ENCODE results near the gene ENPP1.

DNA sequence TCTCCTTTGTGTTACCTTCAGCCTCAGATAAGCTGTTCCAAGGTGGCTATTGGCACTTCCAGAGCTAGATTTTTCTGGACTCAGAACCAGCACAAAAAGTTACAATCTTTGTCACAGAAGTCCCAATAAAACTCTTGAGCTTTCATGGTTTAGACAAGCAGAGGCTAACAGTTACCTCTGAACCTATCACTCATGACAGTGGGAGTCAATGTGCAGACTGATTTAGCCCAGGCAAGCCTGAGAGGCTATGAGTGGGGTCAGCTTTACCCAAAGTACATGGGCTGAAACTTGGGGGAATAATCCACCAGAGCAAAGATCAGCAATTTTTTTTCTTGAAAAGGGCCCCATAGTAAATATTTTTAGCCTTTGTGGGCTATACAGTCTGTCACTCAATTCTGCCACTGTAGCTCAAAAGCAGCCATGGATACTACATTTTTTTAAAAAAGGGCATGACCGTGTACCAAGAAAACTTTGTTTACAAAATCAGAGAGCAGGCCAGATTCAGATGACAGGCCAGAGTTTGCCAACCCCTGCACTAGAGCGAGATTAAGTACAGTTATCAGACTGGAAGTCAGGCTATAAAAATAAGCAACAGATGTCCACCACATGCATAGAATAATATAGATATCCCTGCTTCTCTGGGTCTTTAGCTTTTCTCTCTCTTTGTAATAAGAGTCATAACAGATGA, 123.4 kb downstream of the ENPP1 start:
- TF ChIP-seq POLR2AphosphoS5 (IDR thresholded peaks at IDR 0.05; ENCODE audit: low read depth, low read length) (no peak), NFIC (IDR thresholded peaks at IDR 0.05; ENCODE audit: borderline replicate concordance) (no peak), MXI1 (IDR thresholded peaks at IDR 0.05; ENCODE audit: low read depth, low read length) (no peak), RCOR1 (IDR thresholded peaks at IDR 0.05; ENCODE audit: low read length) (no peak), EZH2phosphoT487 (IDR thresholded peaks at IDR 0.05; ENCODE audit: borderline replicate concordance, low read depth) (no peak)
- TF ChIP-seq, protein P1, sequence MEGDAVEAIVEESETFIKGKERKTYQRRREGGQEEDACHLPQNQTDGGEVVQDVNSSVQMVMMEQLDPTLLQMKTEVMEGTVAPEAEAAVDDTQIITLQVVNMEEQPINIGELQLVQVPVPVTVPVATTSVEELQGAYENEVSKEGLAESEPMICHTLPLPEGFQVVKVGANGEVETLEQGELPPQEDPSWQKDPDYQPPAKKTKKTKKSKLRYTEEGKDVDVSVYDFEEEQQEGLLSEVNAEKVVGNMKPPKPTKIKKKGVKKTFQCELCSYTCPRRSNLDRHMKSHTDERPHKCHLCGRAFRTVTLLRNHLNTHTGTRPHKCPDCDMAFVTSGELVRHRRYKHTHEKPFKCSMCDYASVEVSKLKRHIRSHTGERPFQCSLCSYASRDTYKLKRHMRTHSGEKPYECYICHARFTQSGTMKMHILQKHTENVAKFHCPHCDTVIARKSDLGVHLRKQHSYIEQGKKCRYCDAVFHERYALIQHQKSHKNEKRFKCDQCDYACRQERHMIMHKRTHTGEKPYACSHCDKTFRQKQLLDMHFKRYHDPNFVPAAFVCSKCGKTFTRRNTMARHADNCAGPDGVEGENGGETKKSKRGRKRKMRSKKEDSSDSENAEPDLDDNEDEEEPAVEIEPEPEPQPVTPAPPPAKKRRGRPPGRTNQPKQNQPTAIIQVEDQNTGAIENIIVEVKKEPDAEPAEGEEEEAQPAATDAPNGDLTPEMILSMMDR (IDR thresholded peaks at IDR 0.05): no peak
- TF ChIP-seq, protein P2, sequence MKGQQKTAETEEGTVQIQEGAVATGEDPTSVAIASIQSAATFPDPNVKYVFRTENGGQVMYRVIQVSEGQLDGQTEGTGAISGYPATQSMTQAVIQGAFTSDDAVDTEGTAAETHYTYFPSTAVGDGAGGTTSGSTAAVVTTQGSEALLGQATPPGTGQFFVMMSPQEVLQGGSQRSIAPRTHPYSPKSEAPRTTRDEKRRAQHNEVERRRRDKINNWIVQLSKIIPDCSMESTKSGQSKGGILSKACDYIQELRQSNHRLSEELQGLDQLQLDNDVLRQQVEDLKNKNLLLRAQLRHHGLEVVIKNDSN (IDR thresholded peaks at IDR 0.05; ENCODE audit: borderline replicate concordance, low read depth): no peak
- TF ChIP-seq, protein P3, sequence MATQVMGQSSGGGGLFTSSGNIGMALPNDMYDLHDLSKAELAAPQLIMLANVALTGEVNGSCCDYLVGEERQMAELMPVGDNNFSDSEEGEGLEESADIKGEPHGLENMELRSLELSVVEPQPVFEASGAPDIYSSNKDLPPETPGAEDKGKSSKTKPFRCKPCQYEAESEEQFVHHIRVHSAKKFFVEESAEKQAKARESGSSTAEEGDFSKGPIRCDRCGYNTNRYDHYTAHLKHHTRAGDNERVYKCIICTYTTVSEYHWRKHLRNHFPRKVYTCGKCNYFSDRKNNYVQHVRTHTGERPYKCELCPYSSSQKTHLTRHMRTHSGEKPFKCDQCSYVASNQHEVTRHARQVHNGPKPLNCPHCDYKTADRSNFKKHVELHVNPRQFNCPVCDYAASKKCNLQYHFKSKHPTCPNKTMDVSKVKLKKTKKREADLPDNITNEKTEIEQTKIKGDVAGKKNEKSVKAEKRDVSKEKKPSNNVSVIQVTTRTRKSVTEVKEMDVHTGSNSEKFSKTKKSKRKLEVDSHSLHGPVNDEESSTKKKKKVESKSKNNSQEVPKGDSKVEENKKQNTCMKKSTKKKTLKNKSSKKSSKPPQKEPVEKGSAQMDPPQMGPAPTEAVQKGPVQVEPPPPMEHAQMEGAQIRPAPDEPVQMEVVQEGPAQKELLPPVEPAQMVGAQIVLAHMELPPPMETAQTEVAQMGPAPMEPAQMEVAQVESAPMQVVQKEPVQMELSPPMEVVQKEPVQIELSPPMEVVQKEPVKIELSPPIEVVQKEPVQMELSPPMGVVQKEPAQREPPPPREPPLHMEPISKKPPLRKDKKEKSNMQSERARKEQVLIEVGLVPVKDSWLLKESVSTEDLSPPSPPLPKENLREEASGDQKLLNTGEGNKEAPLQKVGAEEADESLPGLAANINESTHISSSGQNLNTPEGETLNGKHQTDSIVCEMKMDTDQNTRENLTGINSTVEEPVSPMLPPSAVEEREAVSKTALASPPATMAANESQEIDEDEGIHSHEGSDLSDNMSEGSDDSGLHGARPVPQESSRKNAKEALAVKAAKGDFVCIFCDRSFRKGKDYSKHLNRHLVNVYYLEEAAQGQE (IDR thresholded peaks at IDR 0.05; ENCODE audit: low read depth, low read length): no peak
- TF ChIP-seq, protein P4, sequence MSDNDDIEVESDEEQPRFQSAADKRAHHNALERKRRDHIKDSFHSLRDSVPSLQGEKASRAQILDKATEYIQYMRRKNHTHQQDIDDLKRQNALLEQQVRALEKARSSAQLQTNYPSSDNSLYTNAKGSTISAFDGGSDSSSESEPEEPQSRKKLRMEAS (IDR thresholded peaks at IDR 0.05; ENCODE audit: low read depth): no peak

Measured in SK-N-SH (cell line).